Lower lobe of right lung (tissue), 2 donors: ENCODE measurements around the gene RAB24. TPM values are rescaled to one million over a fixed set of nuclear protein-coding genes. Genes with fewer than 3 reads are reported as not detected.

Experiments
- ATAC-seq, 2 donors: fragments of 200-7000 bp; cut with Tn5 transposase; one replicate each; pipeline ENCODE4 v1.9.1; 2020 to 2022; ENCODE audit warnings: mild to moderate bottlenecking in 2 of 2, moderate library complexity in 2 of 2
- DNase-seq: peaks from one replicate; pipeline ENCODE4 v3.0.0-alpha.2; 2020
- H3K27ac ChIP-seq: fragments of 200-600 bp; one replicate; pipeline ENCODE4 v1.8.0; 2022
- H3K27me3 ChIP-seq: fragments of 200-600 bp; one replicate; pipeline ENCODE4 v1.8.0; 2022; ENCODE audit warnings: low read depth
- H3K36me3 ChIP-seq: fragments of 200-600 bp; one replicate; pipeline ENCODE4 v1.8.0; 2022; ENCODE audit warnings: mild to moderate bottlenecking
- H3K4me1 ChIP-seq: fragments of 200-600 bp; one replicate; pipeline ENCODE4 v1.8.0; 2022
- H3K4me3 ChIP-seq: fragments of 200-600 bp; one replicate; pipeline ENCODE4 v1.8.0; 2022; ENCODE audit warnings: mild to moderate bottlenecking
- H3K9me3 ChIP-seq: fragments of 200-600 bp; one replicate; pipeline ENCODE4 v1.8.0; 2022
- CTCF ChIP-seq: fragments of 200-600 bp; IDR thresholded peaks from one replicate; pipeline ENCODE4 v1.8.0; 2022; ENCODE audit warnings: antibody characterized with exemption, mild to moderate bottlenecking
- intact Hi-C: fragments of 100-400 bp; cut with DNase I; formaldehyde crosslinking; loops from one replicate; pipeline ENCODE4 v1.11.0; 2022
- total RNA-seq: library from RNA; stranded (reverse); fragmentation: NEBNext Ultra II Directional; extraction: Animal tissue kit (Norgen Biotek cat#: 25700); gene quantifications from one replicate; pipeline ENCODE4 v1.2.1, GENCODE V29; 2021
- donor health status: DM: no; HTN: yes; CAD: no; lungs with severe emphysema.

The RAB24 gene
- total RNA-seq, 1 donor from 2014 or later, result 41.6 TPM

- Histone ChIP-seq H3K27ac (peak overlapping the region; percentile 24), H3K4me1 (peaks cover 57% of the 10 kb centered on the region), H3K27me3 (no peaks in the 10 kb centered on the region), H3K9me3 (no peaks in the 10 kb centered on the region), H3K36me3 (peaks cover 19% of the 10 kb centered on the region), H3K4me3 (peak overlapping the region; percentile 62)
- DNase-seq (no peak), ATAC-seq (peak in 1 of 2 donors; percentile 1)
- no peak for TF ChIP-seq CTCF
- intact Hi-C loops, result no loop called here
Observed at GRCh38 chr5:177310757-177311391, 7.4 kb upstream of the RAB24 start.

GRCh38 chr5:177310332-177310731, 6.8 kb upstream of the RAB24 start:
- ATAC-seq (no peak), DNase-seq (no peak)
- TF ChIP-seq CTCF, result no peak
- H3K4me1 ChIP-seq, result peaks cover 63% of the 10 kb centered on the region
- no peaks in the 10 kb centered on the region for H3K9me3 ChIP-seq
- intact Hi-C loops, result no loop called here
- H3K27ac ChIP-seq, result peak overlapping the region; percentile 24
- no peak overlapping the region for H3K4me3 ChIP-seq
- peaks cover 24% of the 10 kb centered on the region for H3K36me3 ChIP-seq
- no peaks in the 10 kb centered on the region for H3K27me3 ChIP-seq

GRCh38 chr5:177309351-177310191, 6.1 kb upstream of the RAB24 start:
- ATAC-seq (peak; percentile 31 to 41), DNase-seq (peak; percentile 80)
- peak; percentile 89 for TF ChIP-seq CTCF
- H3K9me3 ChIP-seq, result no peaks in the 10 kb centered on the region
- H3K27ac ChIP-seq, result no peak overlapping the region
- H3K4me3 ChIP-seq, result no peak overlapping the region
- H3K36me3 ChIP-seq, result peaks cover 30% of the 10 kb centered on the region
- peaks cover 71% of the 10 kb centered on the region for H3K4me1 ChIP-seq
- no peaks in the 10 kb centered on the region for H3K27me3 ChIP-seq
- intact Hi-C loops, result no loop called here

GRCh38 chr5:177308740-177309139, 5.2 kb upstream of the RAB24 start:
- TF ChIP-seq CTCF, result no peak
- H3K4me1 ChIP-seq, result peaks cover 77% of the 10 kb centered on the region
- intact Hi-C loops, result no loop called here
- no peak for DNase-seq
- ATAC-seq, result no peak
- H3K4me3 ChIP-seq, result no peak overlapping the region
- H3K27me3 ChIP-seq, result no peaks in the 10 kb centered on the region
- peak overlapping the region; percentile 31 for H3K27ac ChIP-seq
- H3K36me3 ChIP-seq, result peaks cover 30% of the 10 kb centered on the region
- no peaks in the 10 kb centered on the region for H3K9me3 ChIP-seq

GRCh38 chr5:177307544-177308363, 4.2 kb upstream of the RAB24 start:
- no peaks in the 10 kb centered on the region for H3K27me3 ChIP-seq
- ATAC-seq (no peak), DNase-seq (peak; percentile 61)
- TF ChIP-seq CTCF, result no peak
- H3K36me3 ChIP-seq, result peaks cover 30% of the 10 kb centered on the region
- H3K4me1 ChIP-seq, result peaks cover 77% of the 10 kb centered on the region
- H3K4me3 ChIP-seq, result peak overlapping the region; percentile 15
- intact Hi-C loops, result no loop called here
- peak overlapping the region; percentile 76 for H3K27ac ChIP-seq
- no peaks in the 10 kb centered on the region for H3K9me3 ChIP-seq
